Ovary (tissue), 3 donors: ENCODE results near the gene CCDC120.

Experiments used
- CTCF ChIP-seq, 3 donors: fragments of 450-650 bp in 2 of 3; fragments of 200-600 bp in 1 of 3; IDR thresholded peaks; one replicate each; pipeline versions ENCODE4 v1.5.1 to v1.8.0; 2016 to 2022; ENCODE audit warnings: antibody characterized with exemption in 3 of 3, mild to moderate bottlenecking in 1 of 3
- POLR2A ChIP-seq: fragments of 450-650 bp; IDR thresholded peaks from one replicate; pipeline ENCODE4 v1.6.1; 2017; ENCODE audit warnings: antibody characterized with exemption, mild to moderate bottlenecking, moderate library complexity
- donor health status: DM: no; HTN: no; CAD: no.

- TF ChIP-seq POLR2A (no peak), CTCF (IDR thresholded peaks at IDR 0.05) (no peak)
These were observed 5.9 kb downstream of the CCDC120 start for GRCh38 chrX:49064735-49065134.
